Effector memory CD4-positive, alpha-beta T cell (primary cell): Measurements from ENCODE around the gene SERPINA10.
"Not testable (repeated sequence)": the region's sequence is repeated elsewhere in the genome, so short reads cannot be mapped to it uniquely, and the experiment has no call there.

Source experiments
- DNase-seq, 3 donors: peaks; one replicate each; pipeline ENCODE4 v3.0.0-alpha.2; 2020
- H3K27ac ChIP-seq: 2 replicates; pipeline ENCODE4 v1.7.0; 2013; ENCODE audit warnings: mild to moderate bottlenecking, low read length, moderate library complexity; ENCODE audit not compliant: insufficient read depth, poor library complexity, severe bottlenecking
- H3K27me3 ChIP-seq: replicated peaks from 2 replicates; pipeline ENCODE4 v1.7.0; 2013; ENCODE audit warnings: mild to moderate bottlenecking, low read length; ENCODE audit not compliant: insufficient read depth, control insufficient read depth, poor library complexity, severe bottlenecking
- H3K36me3 ChIP-seq: 2 replicates; pipeline ENCODE4 v1.7.0; 2013; ENCODE audit warnings: mild to moderate bottlenecking, low read length, moderate library complexity; ENCODE audit not compliant: control insufficient read depth, insufficient read depth
- H3K4me1 ChIP-seq: 2 replicates; pipeline ENCODE4 v1.7.0; 2013; ENCODE audit warnings: low read length, mild to moderate bottlenecking; ENCODE audit not compliant: control insufficient read depth, insufficient read depth, poor library complexity, severe bottlenecking
- H3K4me3 ChIP-seq: 2 replicates; pipeline ENCODE4 v1.7.0; 2013; ENCODE audit warnings: low read length, low read depth, mild to moderate bottlenecking; ENCODE audit not compliant: insufficient read depth, poor library complexity, severe bottlenecking
- H3K9me3 ChIP-seq: 2 replicates; pipeline ENCODE4 v1.7.0; 2013; ENCODE audit warnings: mild to moderate bottlenecking, low read length, moderate library complexity; ENCODE audit not compliant: control insufficient read depth

The SERPINA10 gene

GRCh38 chr14:94285158-94285557 is 7.9 kb downstream of the SERPINA10 start:
- Histone ChIP-seq H3K4me1 (no peaks in the 10 kb centered on the region), H3K27me3 (no peaks in the 10 kb centered on the region), H3K4me3 (no peak overlapping the region), H3K27ac (no peak overlapping the region), H3K36me3 (no peaks in the 10 kb centered on the region), H3K9me3 (no peaks in the 10 kb centered on the region)
- no peak for DNase-seq

GRCh38 chr14:94284221-94284620 is 8.8 kb downstream of the SERPINA10 start:
- Histone ChIP-seq H3K4me3 (no peak overlapping the region), H3K27ac (no peak overlapping the region), H3K36me3 (no peaks in the 10 kb centered on the region), H3K9me3 (no peaks in the 10 kb centered on the region), H3K27me3 (no peaks in the 10 kb centered on the region), H3K4me1 (no peaks in the 10 kb centered on the region)
- no peak for DNase-seq

GRCh38 chr14:94282991-94283723 is 9.9 kb downstream of the SERPINA10 start:
- DNase-seq = no peak
- Histone ChIP-seq H3K27me3 (no peaks in the 10 kb centered on the region), H3K4me3 (no peak overlapping the region), H3K36me3 (no peaks in the 10 kb centered on the region), H3K27ac (no peak overlapping the region), H3K4me1 (no peaks in the 10 kb centered on the region), H3K9me3 (no peaks in the 10 kb centered on the region)

- no peaks in the 10 kb centered on the region for H3K9me3 ChIP-seq
Measured at GRCh38 chr14:94278731-94279130, 14.3 kb downstream of the SERPINA10 start.

GRCh38 chr14:94276898-94277561 is 16.0 kb downstream of the SERPINA10 start:
- not testable (repeated sequence) for H3K36me3 ChIP-seq, H3K4me1 ChIP-seq, DNase-seq, H3K27me3 ChIP-seq, H3K4me3 ChIP-seq, H3K27ac ChIP-seq, H3K9me3 ChIP-seq

More at GRCh38 chr14:94278731-94279130, 14.3 kb downstream of the SERPINA10 start:
- no peaks in the 10 kb centered on the region for H3K27me3 ChIP-seq
- no peak overlapping the region for H3K27ac ChIP-seq
- no peaks in the 10 kb centered on the region for H3K36me3 ChIP-seq
- no peaks in the 10 kb centered on the region for H3K4me1 ChIP-seq
- no peak overlapping the region for H3K4me3 ChIP-seq
- no peak for DNase-seq

- Histone ChIP-seq H3K27me3 (no peaks in the 10 kb centered on the region), H3K9me3 (no peaks in the 10 kb centered on the region), H3K27ac (no peak overlapping the region), H3K4me1 (no peaks in the 10 kb centered on the region), H3K36me3 (no peaks in the 10 kb centered on the region), H3K4me3 (no peak overlapping the region)
- no peak for DNase-seq
Measured at GRCh38 chr14:94269156-94269555, 23.9 kb downstream of the SERPINA10 start.

- H3K4me3 ChIP-seq, H3K4me1 ChIP-seq, H3K27me3 ChIP-seq, H3K27ac ChIP-seq, H3K9me3 ChIP-seq, H3K36me3 ChIP-seq, DNase-seq: not testable (repeated sequence)
Measured at GRCh38 chr14:94268582-94268981, 24.5 kb downstream of the SERPINA10 start.

- DNase-seq = no peak
- Histone ChIP-seq H3K9me3 (no peaks in the 10 kb centered on the region), H3K4me3 (no peak overlapping the region), H3K27ac (no peak overlapping the region), H3K27me3 (no peaks in the 10 kb centered on the region), H3K36me3 (no peaks in the 10 kb centered on the region), H3K4me1 (no peaks in the 10 kb centered on the region)
Measured at GRCh38 chr14:94267352-94267751, 25.7 kb downstream of the SERPINA10 start.

- DNase-seq, H3K4me3 ChIP-seq, H3K27me3 ChIP-seq, H3K9me3 ChIP-seq, H3K27ac ChIP-seq, H3K36me3 ChIP-seq, H3K4me1 ChIP-seq: not testable (repeated sequence)
Measured at GRCh38 chr14:94264195-94264594, 28.9 kb downstream of the SERPINA10 start.

- Histone ChIP-seq H3K36me3 (no peaks in the 10 kb centered on the region), H3K4me1 (no peaks in the 10 kb centered on the region), H3K4me3 (no peak overlapping the region), H3K9me3 (no peaks in the 10 kb centered on the region), H3K27me3 (no peaks in the 10 kb centered on the region), H3K27ac (no peak overlapping the region)
- DNase-seq = no peak
Measured at GRCh38 chr14:94244182-94244581, 48.9 kb downstream of the SERPINA10 start.
